Astrocyte (in vitro differentiated cells and primary cell): Measurements from ENCODE around the gene PTH1R. TPM values are rescaled to one million over a fixed set of nuclear protein-coding genes. Genes with fewer than 3 reads are reported as not detected.

ENCODE experiments used
- DNase-seq: peaks from one replicate; pipeline ENCODE4 v3.0.0-alpha.2; 2010; ENCODE audit warnings: low read depth
- FAIRE-seq: peaks from 2 replicates; lab custom pipeline; 2011; peaks lifted over from hg19 to GRCh38; lab: Jason Lieb, UNC
- H2AFZ ChIP-seq: 2 replicates; pipeline ENCODE4 v1.6.0; 2012; ENCODE audit warnings: low read depth, low read length, inconsistent platforms
- H3K27ac ChIP-seq: 2 replicates; pipeline ENCODE4 v1.5.1; 2011; ENCODE audit warnings: low read depth, low read length, inconsistent platforms
- H3K27me3 ChIP-seq: 2 replicates; pipeline ENCODE4 v1.6.0; 2011; ENCODE audit warnings: low read length, inconsistent platforms; ENCODE audit not compliant: insufficient read depth
- H3K36me3 ChIP-seq: 2 replicates; pipeline ENCODE4 v1.5.1; 2011; ENCODE audit warnings: low read length, inconsistent platforms; ENCODE audit not compliant: insufficient read depth
- H3K4me1 ChIP-seq: 2 replicates; pipeline ENCODE4 v1.5.1; 2011; ENCODE audit warnings: low read length, inconsistent platforms; ENCODE audit not compliant: insufficient read depth
- H3K4me2 ChIP-seq: 2 replicates; pipeline ENCODE4 v1.6.0; 2012; ENCODE audit warnings: low read length, inconsistent platforms
- H3K4me3 ChIP-seq: 2 replicates; pipeline ENCODE4 v1.5.1; 2011; ENCODE audit warnings: low read depth, mild to moderate bottlenecking, low read length, inconsistent platforms; ENCODE audit not compliant: insufficient read depth
- H3K79me2 ChIP-seq: 2 replicates; pipeline ENCODE4 v1.6.0; 2012; ENCODE audit warnings: mild to moderate bottlenecking, low read length, inconsistent platforms; ENCODE audit not compliant: insufficient read depth
- H3K9ac ChIP-seq: 2 replicates; pipeline ENCODE4 v1.6.0; 2012; ENCODE audit warnings: mild to moderate bottlenecking, low read length, inconsistent platforms
- H3K9me3 ChIP-seq: 2 replicates; pipeline ENCODE4 v1.5.1; 2012; ENCODE audit warnings: low read depth, mild to moderate bottlenecking, low read length, inconsistent platforms; ENCODE audit not compliant: insufficient read depth
- H4K20me1 ChIP-seq: 2 replicates; pipeline ENCODE4 v1.6.0; 2012; ENCODE audit warnings: low read length, inconsistent platforms; ENCODE audit not compliant: insufficient read depth
- H3K27ac Mint-ChIP-seq: one replicate; pipeline ENCODE4 v1.8.0; 2021; ENCODE audit warnings: mild to moderate bottlenecking, mixed read lengths; ENCODE audit not compliant: unreplicated experiment
- H3K27me3 Mint-ChIP-seq: one replicate; pipeline ENCODE4 v1.8.0; 2021; ENCODE audit warnings: low read depth, mixed read lengths; ENCODE audit not compliant: unreplicated experiment
- H3K36me3 Mint-ChIP-seq: one replicate; pipeline ENCODE4 v1.8.0; 2021; ENCODE audit warnings: low read depth, mixed read lengths; ENCODE audit not compliant: unreplicated experiment
- H3K4me1 Mint-ChIP-seq: one replicate; pipeline ENCODE4 v1.8.0; 2021; ENCODE audit warnings: low read depth, mixed read lengths; ENCODE audit not compliant: unreplicated experiment
- H3K4me3 Mint-ChIP-seq: one replicate; pipeline ENCODE4 v1.8.0; 2021; ENCODE audit warnings: mild to moderate bottlenecking, moderate library complexity, mixed read lengths; ENCODE audit not compliant: unreplicated experiment
- H3K9me3 Mint-ChIP-seq: one replicate; pipeline ENCODE4 v1.8.0; 2021; ENCODE audit warnings: mild to moderate bottlenecking, mixed read lengths; ENCODE audit not compliant: unreplicated experiment
- EZH2 ChIP-seq: IDR thresholded peaks from 2 replicates; pipeline ENCODE4 v1.6.1; 2012; ENCODE audit warnings: mild to moderate bottlenecking, low read length, inconsistent platforms; ENCODE audit not compliant: insufficient read depth
- total RNA-seq: library from RNA; stranded (reverse); gene quantifications from 2 replicates; pipeline ENCODE4 v1.2.1, GENCODE V29; 2021
- TF ChIP-seq, protein P1 (sequence below): IDR thresholded peaks from 2 replicates; pipeline ENCODE4 v1.5.1; 2011; ENCODE audit warnings: low read depth, mild to moderate bottlenecking, inconsistent platforms, low read length, moderate library complexity; ENCODE audit not compliant: insufficient read depth

Gene PTH1R
- total RNA-seq, 1 donor from 2014 or later, result 5.2 TPM

DNA sequence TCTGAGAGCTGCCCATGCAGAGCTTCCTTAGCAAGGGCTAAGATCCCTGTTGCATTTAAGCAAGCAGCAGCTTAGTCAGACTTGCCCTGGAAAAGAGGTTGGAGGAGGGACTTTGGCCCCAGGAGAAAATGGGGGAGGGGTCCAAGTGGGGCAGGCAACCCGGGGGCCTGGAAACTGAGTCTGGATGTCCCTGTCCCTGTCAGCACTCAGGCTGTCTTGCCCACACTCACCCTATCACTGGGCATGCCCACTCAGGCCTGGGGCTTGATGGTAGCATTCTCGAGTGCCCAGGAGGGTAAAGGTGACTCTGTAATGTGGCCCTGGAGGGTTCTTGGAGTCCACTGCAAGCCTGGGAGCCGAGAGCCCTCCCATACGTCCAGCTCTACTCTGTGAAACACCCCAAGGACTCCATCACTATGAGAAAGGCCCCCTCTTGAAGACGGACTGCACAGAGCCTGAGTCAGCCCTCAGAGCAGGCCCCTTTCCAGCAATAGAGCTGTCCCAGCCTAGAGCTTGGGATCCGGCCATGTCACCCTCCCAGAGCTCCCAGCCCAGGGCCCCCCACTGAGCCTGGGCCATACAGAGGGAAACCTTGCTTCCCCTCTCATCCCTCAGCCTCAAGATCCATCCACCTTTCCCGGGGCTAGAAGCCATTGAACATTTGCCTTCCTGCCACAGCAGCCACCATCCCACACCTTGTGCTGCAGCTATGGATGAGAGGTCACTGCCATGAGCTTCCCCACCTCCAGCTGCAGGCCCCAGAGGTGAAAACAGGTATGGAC, 27.6 kb upstream of the PTH1R start:
- no peaks in the 10 kb centered on the region for H4K20me1 ChIP-seq
- H3K9ac ChIP-seq, result no peak overlapping the region
- no peak overlapping the region for H3K4me2 ChIP-seq
- DNase-seq (no peak), FAIRE-seq (no peak)
- H3K27ac ChIP-seq, result no peak overlapping the region
- no peaks in the 10 kb centered on the region for H3K36me3 ChIP-seq
- H3K9me3 ChIP-seq, result no peaks in the 10 kb centered on the region
- H3K36me3 Mint-ChIP-seq, result peaks cover 2% of the 10 kb centered on the region
- peaks cover 35% of the 10 kb centered on the region for H3K27me3 Mint-ChIP-seq
- peaks cover 10% of the 10 kb centered on the region for H3K4me1 Mint-ChIP-seq
- H3K27ac Mint-ChIP-seq, result no peak overlapping the region
- peaks cover 16% of the 10 kb centered on the region for H3K4me1 ChIP-seq
- H3K4me3 Mint-ChIP-seq, result no peak overlapping the region
- H3K79me2 ChIP-seq, result no peaks in the 10 kb centered on the region
- no peak overlapping the region for H3K4me3 ChIP-seq
- H2AFZ ChIP-seq, result no peak overlapping the region
- H3K9me3 Mint-ChIP-seq, result peaks cover 4% of the 10 kb centered on the region
- peaks cover 4% of the 10 kb centered on the region for H3K27me3 ChIP-seq
- TF ChIP-seq, protein P1, sequence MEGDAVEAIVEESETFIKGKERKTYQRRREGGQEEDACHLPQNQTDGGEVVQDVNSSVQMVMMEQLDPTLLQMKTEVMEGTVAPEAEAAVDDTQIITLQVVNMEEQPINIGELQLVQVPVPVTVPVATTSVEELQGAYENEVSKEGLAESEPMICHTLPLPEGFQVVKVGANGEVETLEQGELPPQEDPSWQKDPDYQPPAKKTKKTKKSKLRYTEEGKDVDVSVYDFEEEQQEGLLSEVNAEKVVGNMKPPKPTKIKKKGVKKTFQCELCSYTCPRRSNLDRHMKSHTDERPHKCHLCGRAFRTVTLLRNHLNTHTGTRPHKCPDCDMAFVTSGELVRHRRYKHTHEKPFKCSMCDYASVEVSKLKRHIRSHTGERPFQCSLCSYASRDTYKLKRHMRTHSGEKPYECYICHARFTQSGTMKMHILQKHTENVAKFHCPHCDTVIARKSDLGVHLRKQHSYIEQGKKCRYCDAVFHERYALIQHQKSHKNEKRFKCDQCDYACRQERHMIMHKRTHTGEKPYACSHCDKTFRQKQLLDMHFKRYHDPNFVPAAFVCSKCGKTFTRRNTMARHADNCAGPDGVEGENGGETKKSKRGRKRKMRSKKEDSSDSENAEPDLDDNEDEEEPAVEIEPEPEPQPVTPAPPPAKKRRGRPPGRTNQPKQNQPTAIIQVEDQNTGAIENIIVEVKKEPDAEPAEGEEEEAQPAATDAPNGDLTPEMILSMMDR, result no peak
- TF ChIP-seq EZH2, result no peak

DNA sequence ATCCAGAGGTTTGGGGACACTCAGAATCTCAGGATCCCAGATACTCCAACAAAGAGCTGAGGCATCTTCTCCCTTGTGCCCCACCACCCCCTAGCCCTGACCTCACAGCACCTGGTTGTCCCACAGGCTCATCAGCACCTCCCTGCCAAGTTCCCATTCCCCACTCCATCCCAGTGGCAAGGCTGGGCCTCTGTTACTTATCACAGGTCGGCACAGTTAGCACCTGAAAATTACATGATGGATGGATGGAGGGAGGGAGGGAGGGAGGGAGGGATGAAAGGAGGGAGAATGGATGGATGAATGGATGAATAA, 27.1 kb upstream of the PTH1R start:
- no peaks in the 10 kb centered on the region for H3K36me3 ChIP-seq
- peaks cover 39% of the 10 kb centered on the region for H3K27me3 Mint-ChIP-seq
- no peak overlapping the region for H3K4me3 Mint-ChIP-seq
- H3K9ac ChIP-seq, result no peak overlapping the region
- H2AFZ ChIP-seq, result no peak overlapping the region
- H3K9me3 ChIP-seq, result no peaks in the 10 kb centered on the region
- H3K4me3 ChIP-seq, result no peak overlapping the region
- H3K27ac Mint-ChIP-seq, result no peak overlapping the region
- no peak overlapping the region for H3K27ac ChIP-seq
- peaks cover 4% of the 10 kb centered on the region for H3K27me3 ChIP-seq
- H4K20me1 ChIP-seq, result no peaks in the 10 kb centered on the region
- TF ChIP-seq, protein P1, result no peak
- no peak for TF ChIP-seq EZH2
- peaks cover 11% of the 10 kb centered on the region for H3K4me1 ChIP-seq
- H3K4me2 ChIP-seq, result no peak overlapping the region
- no peak for DNase-seq
- peaks cover 10% of the 10 kb centered on the region for H3K4me1 Mint-ChIP-seq
- FAIRE-seq, result no peak
- peaks cover 4% of the 10 kb centered on the region for H3K9me3 Mint-ChIP-seq
- H3K36me3 Mint-ChIP-seq, result peaks cover 2% of the 10 kb centered on the region
- no peaks in the 10 kb centered on the region for H3K79me2 ChIP-seq
